Lower leg skin (tissue), 4 donors: ENCODE measurements around the gene C22orf23. TPM values are rescaled to one million over a fixed set of nuclear protein-coding genes. Genes with fewer than 3 reads are reported as not detected.

Source experiments
- DNase-seq, 2 donors: peaks; one replicate each; pipeline ENCODE4 v3.0.0-alpha.2; 2019; ENCODE audit warnings: low spot score in 2 of 2
- H3K4me3 ChIP-seq: fragments of 200-600 bp; sonication (generic); 2 replicates; pipeline ENCODE4 v1.5.1; 2017; ENCODE audit warnings: mild to moderate bottlenecking, low read depth; ENCODE audit not compliant: poor library complexity, severe bottlenecking
- POLR2A ChIP-seq, 2 donors: fragments of 450-650 bp; IDR thresholded peaks; one replicate each; pipeline ENCODE4 v1.6.1; 2016 to 2017; ENCODE audit warnings: antibody characterized with exemption in 2 of 2, mild to moderate bottlenecking in 1 of 2, moderate library complexity in 1 of 2
- WGBS, 2 donors: methylation state at CpG; one replicate each; pipeline ENCODE4 v1.1.5; 2018; 5-methylcytosine and 5-hydroxymethylcytosine counted together
- intact Hi-C: fragments of 100-400 bp; cut with DNase I; formaldehyde crosslinking; loops from one replicate; pipeline ENCODE4 v1.15.0; 2023; ENCODE audit warnings: low total_unique reads
- total RNA-seq, 4 donors: library from RNA; depleted of rRNA; stranded (reverse); fragments of >200 nt; gene quantifications; one replicate each; pipeline ENCODE4 v1.1.0, GENCODE V29; 2016
- TF ChIP-seq, protein P1 (sequence below), 3 donors: fragments of 450-650 bp; IDR thresholded peaks; one replicate each; pipeline ENCODE4 v1.5.1; 2016; ENCODE audit warnings: antibody characterized with exemption in 3 of 3, mild to moderate bottlenecking in 3 of 3, moderate library complexity in 2 of 3

Gene C22orf23
- total RNA-seq, 4 donors from 2014 or later = not detected

GRCh38 chr22:37912171-37912570 lies 41.2 kb downstream of the C22orf23 start:
- H3K4me3 ChIP-seq = no peak overlapping the region
- 84 to 87% methylated on average over 8 of the region's 8 CpGs for WGBS, 2 donors
- intact Hi-C loops = no loop called here
- no peak for DNase-seq
- TF ChIP-seq POLR2A (IDR thresholded peaks at IDR 0.05) = no peak

DNA sequence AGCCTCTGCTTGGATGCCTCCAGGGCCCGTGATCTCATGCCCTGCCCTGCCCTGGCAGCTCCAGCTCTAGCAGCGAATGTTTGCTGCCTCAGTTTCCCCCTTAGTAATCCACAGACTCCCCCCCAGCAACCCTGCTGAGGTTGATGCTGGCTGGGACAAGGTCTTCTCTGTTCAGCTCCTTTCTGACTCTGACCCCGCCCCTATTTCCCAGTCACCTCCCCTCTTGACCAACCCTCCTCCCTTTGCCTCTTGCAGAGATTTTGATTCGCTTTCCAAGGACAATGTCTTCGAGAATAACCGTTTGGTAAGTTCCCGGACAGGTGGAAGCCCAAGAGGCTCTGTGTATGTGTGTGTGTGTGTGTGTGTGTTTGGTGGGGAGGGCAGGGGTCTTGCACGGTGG lies 41.7 kb downstream of the C22orf23 start:
- DNase-seq = no peak
- TF ChIP-seq, protein P1, sequence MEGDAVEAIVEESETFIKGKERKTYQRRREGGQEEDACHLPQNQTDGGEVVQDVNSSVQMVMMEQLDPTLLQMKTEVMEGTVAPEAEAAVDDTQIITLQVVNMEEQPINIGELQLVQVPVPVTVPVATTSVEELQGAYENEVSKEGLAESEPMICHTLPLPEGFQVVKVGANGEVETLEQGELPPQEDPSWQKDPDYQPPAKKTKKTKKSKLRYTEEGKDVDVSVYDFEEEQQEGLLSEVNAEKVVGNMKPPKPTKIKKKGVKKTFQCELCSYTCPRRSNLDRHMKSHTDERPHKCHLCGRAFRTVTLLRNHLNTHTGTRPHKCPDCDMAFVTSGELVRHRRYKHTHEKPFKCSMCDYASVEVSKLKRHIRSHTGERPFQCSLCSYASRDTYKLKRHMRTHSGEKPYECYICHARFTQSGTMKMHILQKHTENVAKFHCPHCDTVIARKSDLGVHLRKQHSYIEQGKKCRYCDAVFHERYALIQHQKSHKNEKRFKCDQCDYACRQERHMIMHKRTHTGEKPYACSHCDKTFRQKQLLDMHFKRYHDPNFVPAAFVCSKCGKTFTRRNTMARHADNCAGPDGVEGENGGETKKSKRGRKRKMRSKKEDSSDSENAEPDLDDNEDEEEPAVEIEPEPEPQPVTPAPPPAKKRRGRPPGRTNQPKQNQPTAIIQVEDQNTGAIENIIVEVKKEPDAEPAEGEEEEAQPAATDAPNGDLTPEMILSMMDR (IDR thresholded peaks at IDR 0.05) = no peak
- TF ChIP-seq POLR2A (IDR thresholded peaks at IDR 0.05) = no peak
- intact Hi-C loops = no loop called here
- no peak overlapping the region for H3K4me3 ChIP-seq
- 68% methylated on average over 8 of the region's 8 CpGs for WGBS, 2 donors

GRCh38 chr22:37910890-37911672 lies 42.3 kb downstream of the C22orf23 start:
- no peak for DNase-seq
- H3K4me3 ChIP-seq = no peak overlapping the region
- TF ChIP-seq, protein P1 (IDR thresholded peaks at IDR 0.05) = no peak
- WGBS, 2 donors = 35 to 40% methylated on average over 14 to 15 of the region's 15 CpGs
- intact Hi-C loops = no loop called here

GRCh38 chr22:37909766-37910165 lies 43.6 kb downstream of the C22orf23 start:
- no peak overlapping the region for H3K4me3 ChIP-seq
- intact Hi-C loops = no loop called here
- TF ChIP-seq, protein P1 (IDR thresholded peaks at IDR 0.05) = no peak
- TF ChIP-seq POLR2A (IDR thresholded peaks at IDR 0.05) = no peak
- 40 to 44% methylated on average over 7 of the region's 7 CpGs for WGBS, 2 donors
- no peak for DNase-seq

DNA sequence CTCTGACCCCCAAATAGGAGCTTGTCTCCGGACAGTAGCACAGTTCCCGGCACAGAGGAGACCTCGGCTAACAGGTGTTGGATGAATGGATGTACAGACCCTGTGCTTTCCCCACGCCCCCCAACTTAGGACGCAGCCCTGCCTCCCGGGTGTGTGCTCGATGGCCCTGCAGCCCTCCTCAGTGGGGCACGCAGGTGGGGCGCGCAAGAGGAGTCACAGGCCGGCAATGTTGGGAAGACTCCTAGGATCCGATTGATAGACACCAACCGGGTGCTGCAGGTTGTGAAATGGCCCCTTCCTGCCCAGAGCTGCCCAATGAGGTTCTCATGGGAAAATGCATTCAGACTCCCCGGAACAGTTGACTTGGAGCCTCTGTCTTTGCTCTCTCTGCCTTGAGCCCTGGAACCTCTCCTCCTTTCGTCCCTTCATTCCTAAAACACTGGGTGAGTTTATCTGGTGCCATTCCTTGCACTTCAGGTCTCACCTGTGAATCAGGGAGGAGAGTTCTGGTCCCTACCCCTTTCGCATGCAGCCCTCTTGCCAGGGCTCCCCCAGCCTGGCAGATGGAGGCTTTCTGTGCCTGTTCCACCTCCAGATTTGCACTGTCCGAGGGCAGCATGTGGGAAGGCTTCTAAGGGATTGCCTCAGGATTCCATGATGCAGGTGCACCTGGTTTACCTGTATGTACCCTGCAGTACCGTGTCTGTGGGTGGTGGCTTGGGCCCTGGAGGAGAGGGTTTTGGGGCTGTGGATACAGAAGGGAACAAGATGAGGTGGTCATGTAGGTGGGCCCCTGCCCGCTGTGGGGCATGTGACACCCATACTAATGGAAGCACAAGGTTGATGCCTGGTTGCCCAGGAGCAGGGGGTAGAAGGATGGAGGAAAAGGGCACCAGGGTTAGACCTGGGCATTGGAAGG lies 46.1 kb downstream of the C22orf23 start:
- 26 to 36% methylated on average over 19 of the region's 19 CpGs for WGBS, 2 donors
- peak overlapping the region; percentile 59 for H3K4me3 ChIP-seq
- DNase-seq = no peak
- intact Hi-C loops = no loop called here
- TF ChIP-seq POLR2A (IDR thresholded peaks at IDR 0.05) = no peak
- TF ChIP-seq, protein P1 (IDR thresholded peaks at IDR 0.05) = no peak

- TF ChIP-seq, protein P1 (IDR thresholded peaks at IDR 0.05) = no peak
- TF ChIP-seq POLR2A (IDR thresholded peaks at IDR 0.05) = no peak
- intact Hi-C loops = no loop called here
- 1% methylated on average over 12 of the region's 75 CpGs for WGBS, 2 donors
- no peak for DNase-seq
- peak overlapping the region; percentile 59 for H3K4me3 ChIP-seq
Measured at GRCh38 chr22:37906364-37907008, 46.9 kb downstream of the C22orf23 start.
